Caco-2 (cell line): ENCODE data around the gene CFAP299. TPM values are rescaled to one million over a fixed set of nuclear protein-coding genes. Genes with fewer than 3 reads are reported as not detected.

Source experiments
- BruUV-seq: library from RNA; stranded (reverse); fragments of 400-500 nt; replicated peaks from 2 replicates; lab custom pipeline; 2021; lab: Mats Ljungman, UMichigan
- CTCF ChIA-PET: fragments of 300-600 bp; sonication (Branson Sonifier 250); formaldehyde crosslinking; loops from one replicate; lab custom pipeline; 2022; ENCODE audit warnings: antibody characterized with exemption; lab: Charles Lee
- POLR2A ChIA-PET: fragments of 300-600 bp; sonication (Branson Sonifier 250); formaldehyde crosslinking; loops from one replicate; lab custom pipeline; 2022; ENCODE audit warnings: antibody characterized with exemption; lab: Charles Lee
- DNase-seq, 2 experiments: peaks; one replicate each; pipeline versions ENCODE4 v3.0.0 to v3.0.0-alpha.2; 2020 to 2022
- H3K27me3 ChIP-seq: replicated peaks from 2 replicates; pipeline ENCODE4 v1.6.0; 2011; ENCODE audit warnings: low read length; ENCODE audit not compliant: control insufficient read depth, insufficient read depth
- H3K36me3 ChIP-seq: 2 replicates; pipeline ENCODE4 v1.5.1; 2011; ENCODE audit warnings: low read length; ENCODE audit not compliant: control insufficient read depth, insufficient read depth
- H3K4me1 ChIP-seq: fragments of 250-450 bp; sonication (Bioruptor Pico); 2 replicates; pipeline ENCODE4 v1.5.1; 2020; ENCODE audit warnings: mild to moderate bottlenecking
- H3K4me3 ChIP-seq: 2 replicates; pipeline ENCODE4 v1.5.1; 2011; ENCODE audit warnings: low read depth, mild to moderate bottlenecking, control low read depth, low read length
- H3K9me3 ChIP-seq: fragments of 250-450 bp; sonication (Bioruptor Pico); 2 replicates; pipeline ENCODE4 v1.5.1; 2020; ENCODE audit warnings: mild to moderate bottlenecking, moderate library complexity
- H3K27ac Mint-ChIP-seq: one replicate; pipeline ENCODE4 v1.8.0; 2022; ENCODE audit warnings: mixed read lengths; ENCODE audit not compliant: unreplicated experiment
- H3K27me3 Mint-ChIP-seq: one replicate; pipeline ENCODE4 v1.8.0; 2022; ENCODE audit warnings: mixed read lengths; ENCODE audit not compliant: insufficient read depth, unreplicated experiment
- H3K36me3 Mint-ChIP-seq: one replicate; pipeline ENCODE4 v1.8.0; 2022; ENCODE audit warnings: mild to moderate bottlenecking, mixed read lengths; ENCODE audit not compliant: insufficient read depth, unreplicated experiment
- H3K4me1 Mint-ChIP-seq: one replicate; pipeline ENCODE4 v1.8.0; 2022; ENCODE audit warnings: low read depth, mixed read lengths; ENCODE audit not compliant: unreplicated experiment
- H3K4me3 Mint-ChIP-seq: one replicate; pipeline ENCODE4 v1.8.0; 2022; ENCODE audit warnings: mild to moderate bottlenecking, moderate library complexity, mixed read lengths; ENCODE audit not compliant: unreplicated experiment
- H3K9me3 Mint-ChIP-seq: one replicate; pipeline ENCODE4 v1.8.0; 2022; ENCODE audit warnings: mixed read lengths; ENCODE audit not compliant: unreplicated experiment
- CTCF ChIP-seq, 2 experiments: fragments of 200-600 bp in 1 of 2; IDR thresholded peaks; 1 replicate in 1 of 2; 2 replicates in 1 of 2; pipeline versions ENCODE4 v1.5.1 to v1.8.0; 2011 to 2022; ENCODE audit warnings: antibody characterized with exemption in 1 of 2, control low read depth in 1 of 2, inconsistent platforms in 1 of 2, low read depth in 1 of 2, low read length in 1 of 2, mild to moderate bottlenecking in 1 of 2, moderate library complexity in 1 of 2; ENCODE audit not compliant: insufficient read depth in 1 of 2, severe bottlenecking in 1 of 2, unreplicated experiment in 1 of 2
- intact Hi-C: fragments of 100-400 bp; cut with micrococcal nuclease; formaldehyde crosslinking; loops from one replicate; pipeline ENCODE4 v1.10.0; 2022; ENCODE audit not compliant: unreplicated experiment
- total RNA-seq: library from RNA; stranded (reverse); gene quantifications from 2 replicates; pipeline ENCODE4 v1.2.3, GENCODE V29; 2022

The CFAP299 gene
- total RNA-seq, 1 experiment from 2014 or later: not detected

GRCh38 chr4:80811406-80811805 lies 475.9 kb downstream of the CFAP299 start:
- Mint-ChIP-seq H3K27ac (no peak overlapping the region), H3K9me3 (no peaks in the 10 kb centered on the region), H3K27me3 (peaks cover 2% of the 10 kb centered on the region), H3K4me3 (no peak overlapping the region), H3K4me1 (peaks cover 6% of the 10 kb centered on the region), H3K36me3 (no peaks in the 10 kb centered on the region)
- DNase-seq: no peak
- Histone ChIP-seq H3K36me3 (no peaks in the 10 kb centered on the region), H3K9me3 (no peaks in the 10 kb centered on the region), H3K27me3 (no peaks in the 10 kb centered on the region), H3K4me1 (no peaks in the 10 kb centered on the region), H3K4me3 (no peak overlapping the region)
- no TSS peak for BruUV-seq
- ChIA-PET POLR2A (no interaction called here), CTCF (no interaction called here)
- intact Hi-C loops: no loop called here
- no peak for TF ChIP-seq CTCF (IDR thresholded peaks at IDR 0.05; ENCODE audit: insufficient read depth in 1 of 2, low read depth in 1 of 2, low read length in 1 of 2, severe bottlenecking in 1 of 2, unreplicated experiment in 1 of 2)

GRCh38 chr4:80812145-80812544 lies 476.6 kb downstream of the CFAP299 start:
- Mint-ChIP-seq H3K27ac (no peak overlapping the region), H3K36me3 (no peaks in the 10 kb centered on the region), H3K9me3 (no peaks in the 10 kb centered on the region), H3K27me3 (peaks cover 2% of the 10 kb centered on the region), H3K4me1 (peaks cover 6% of the 10 kb centered on the region), H3K4me3 (no peak overlapping the region)
- Histone ChIP-seq H3K36me3 (no peaks in the 10 kb centered on the region), H3K27me3 (no peaks in the 10 kb centered on the region), H3K4me1 (no peaks in the 10 kb centered on the region), H3K4me3 (no peak overlapping the region), H3K9me3 (no peaks in the 10 kb centered on the region)
- ChIA-PET POLR2A (no interaction called here), CTCF (no interaction called here)
- no TSS peak for BruUV-seq
- intact Hi-C loops: no loop called here
- no peak for DNase-seq
- TF ChIP-seq CTCF (IDR thresholded peaks at IDR 0.05; ENCODE audit: insufficient read depth in 1 of 2, low read depth in 1 of 2, low read length in 1 of 2, severe bottlenecking in 1 of 2, unreplicated experiment in 1 of 2): no peak

GRCh38 chr4:80814266-80814665 lies 478.7 kb downstream of the CFAP299 start:
- H3K27me3 Mint-ChIP-seq: peaks cover 7% of the 10 kb centered on the region
- intact Hi-C loops: no loop called here
- H3K36me3 ChIP-seq: no peaks in the 10 kb centered on the region
- no peaks in the 10 kb centered on the region for H3K27me3 ChIP-seq
- H3K4me3 ChIP-seq: no peak overlapping the region
- BruUV-seq: no TSS peak
- H3K9me3 Mint-ChIP-seq: no peaks in the 10 kb centered on the region
- no peak for TF ChIP-seq CTCF (IDR thresholded peaks at IDR 0.05; ENCODE audit: insufficient read depth in 1 of 2, low read depth in 1 of 2, low read length in 1 of 2, severe bottlenecking in 1 of 2, unreplicated experiment in 1 of 2)
- H3K4me3 Mint-ChIP-seq: no peak overlapping the region
- ChIA-PET CTCF (no interaction called here), POLR2A (no interaction called here)
- no peak overlapping the region for H3K27ac Mint-ChIP-seq
- H3K4me1 ChIP-seq: no peaks in the 10 kb centered on the region
- H3K4me1 Mint-ChIP-seq: peaks cover 6% of the 10 kb centered on the region
- no peak for DNase-seq
- H3K9me3 ChIP-seq: no peaks in the 10 kb centered on the region
- no peaks in the 10 kb centered on the region for H3K36me3 Mint-ChIP-seq
